Globus pallidus (tissue), 1 donor: ENCODE results near the gene SETD5.

Source experiments
- DNase-seq: peaks from one replicate; pipeline ENCODE4 v3.0.0-alpha.2; 2015; ENCODE audit warnings: low spot score

SETD5 gene

GRCh38 chr3:9409981-9410854, 12.8 kb downstream of the SETD5 start:
- no peak for DNase-seq

GRCh38 chr3:9411302-9411701, 13.9 kb downstream of the SETD5 start:
- DNase-seq = no peak

- DNase-seq = no peak
These were observed 14.9 kb downstream of the SETD5 start for GRCh38 chr3:9412293-9412692.

- DNase-seq = no peak
These were observed 17.4 kb downstream of the SETD5 start for GRCh38 chr3:9414826-9415225.

- DNase-seq = no peak
These were observed 18.2 kb downstream of the SETD5 start for GRCh38 chr3:9415485-9416138.

GRCh38 chr3:9416139-9416780, 18.8 kb downstream of the SETD5 start:
- DNase-seq = no peak

- no peak for DNase-seq
These were observed 23.6 kb downstream of the SETD5 start for GRCh38 chr3:9420850-9421549.

- DNase-seq = peak; percentile 99
These were observed 25.5 kb downstream of the SETD5 start for GRCh38 chr3:9422712-9423424.

GRCh38 chr3:9428411-9428810, 31.0 kb downstream of the SETD5 start:
- no peak for DNase-seq

- no peak for DNase-seq
These were observed 33.3 kb downstream of the SETD5 start for GRCh38 chr3:9430733-9431132.

- DNase-seq = no peak
These were observed 36.5 kb downstream of the SETD5 start for GRCh38 chr3:9433627-9434521.

- no peak for DNase-seq
These were observed 37.9 kb downstream of the SETD5 start for GRCh38 chr3:9435316-9435715.

- DNase-seq = no peak
These were observed 41.9 kb downstream of the SETD5 start for GRCh38 chr3:9439331-9439730.

GRCh38 chr3:9441501-9442221, 44.2 kb downstream of the SETD5 start:
- no peak for DNase-seq

- no peak for DNase-seq
These were observed 50.7 kb downstream of the SETD5 start for GRCh38 chr3:9448071-9448470.

- peak; percentile 12 for DNase-seq
These were observed 51.2 kb downstream of the SETD5 start for GRCh38 chr3:9448643-9449042.

GRCh38 chr3:9450126-9450525, 52.7 kb downstream of the SETD5 start:
- no peak for DNase-seq

- no peak for DNase-seq
These were observed 53.6 kb downstream of the SETD5 start for GRCh38 chr3:9450991-9451390.

- no peak for DNase-seq
These were observed 55.0 kb downstream of the SETD5 start for GRCh38 chr3:9452417-9452816.

GRCh38 chr3:9455596-9456131, 58.2 kb downstream of the SETD5 start:
- no peak for DNase-seq
